ENCODE data around the gene CPNE1.

DNA sequence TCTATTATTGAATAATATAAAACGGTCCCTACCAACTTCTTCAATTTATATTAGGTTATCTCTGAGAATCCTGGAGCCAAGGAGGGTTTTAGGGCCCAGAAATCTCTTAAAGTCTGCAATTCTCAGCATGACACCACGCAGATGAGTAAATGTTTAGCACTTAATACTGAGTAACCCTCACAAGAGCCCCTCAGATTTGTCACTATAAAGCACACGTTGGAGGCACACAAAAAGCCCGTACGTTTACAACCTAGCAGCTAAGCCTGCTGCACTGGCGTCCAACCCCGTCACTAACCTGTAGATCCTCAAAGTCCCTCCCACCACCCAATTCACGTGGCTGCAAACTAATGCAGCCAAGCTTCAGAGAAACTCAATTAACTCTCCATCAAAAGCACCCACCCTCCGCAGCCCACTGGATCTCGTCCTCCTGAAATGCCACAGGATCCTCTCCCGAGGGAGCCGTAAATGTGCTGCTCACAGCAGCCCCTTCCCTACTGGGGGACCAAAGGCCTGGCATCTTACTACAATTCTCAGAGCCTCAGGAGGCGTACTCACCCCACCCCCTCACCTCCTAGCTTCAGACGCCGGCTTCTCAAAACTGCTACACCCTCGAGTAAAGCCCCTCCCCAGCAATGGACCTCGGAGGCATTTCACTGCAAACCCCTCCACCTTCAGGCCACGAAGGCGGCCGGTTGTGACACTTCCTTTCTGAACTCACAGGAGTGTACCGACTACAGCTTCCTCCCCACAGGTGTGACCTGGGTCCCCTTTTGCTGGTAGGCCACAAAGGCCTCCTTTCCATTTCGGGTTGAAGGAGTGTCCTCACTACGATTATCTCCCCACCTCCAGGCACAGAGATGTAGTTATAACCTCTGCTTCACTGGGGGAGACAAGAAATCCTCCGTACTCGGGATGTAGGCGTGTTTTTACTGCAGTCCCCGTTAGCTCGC lies 909 bp downstream of the CPNE1 start:
- TF ChIP-seq EZH2 (IDR thresholded peaks at IDR 0.05; ENCODE audit: low read length, missing control alignments) = no peak
- TF ChIP-seq, protein P1, sequence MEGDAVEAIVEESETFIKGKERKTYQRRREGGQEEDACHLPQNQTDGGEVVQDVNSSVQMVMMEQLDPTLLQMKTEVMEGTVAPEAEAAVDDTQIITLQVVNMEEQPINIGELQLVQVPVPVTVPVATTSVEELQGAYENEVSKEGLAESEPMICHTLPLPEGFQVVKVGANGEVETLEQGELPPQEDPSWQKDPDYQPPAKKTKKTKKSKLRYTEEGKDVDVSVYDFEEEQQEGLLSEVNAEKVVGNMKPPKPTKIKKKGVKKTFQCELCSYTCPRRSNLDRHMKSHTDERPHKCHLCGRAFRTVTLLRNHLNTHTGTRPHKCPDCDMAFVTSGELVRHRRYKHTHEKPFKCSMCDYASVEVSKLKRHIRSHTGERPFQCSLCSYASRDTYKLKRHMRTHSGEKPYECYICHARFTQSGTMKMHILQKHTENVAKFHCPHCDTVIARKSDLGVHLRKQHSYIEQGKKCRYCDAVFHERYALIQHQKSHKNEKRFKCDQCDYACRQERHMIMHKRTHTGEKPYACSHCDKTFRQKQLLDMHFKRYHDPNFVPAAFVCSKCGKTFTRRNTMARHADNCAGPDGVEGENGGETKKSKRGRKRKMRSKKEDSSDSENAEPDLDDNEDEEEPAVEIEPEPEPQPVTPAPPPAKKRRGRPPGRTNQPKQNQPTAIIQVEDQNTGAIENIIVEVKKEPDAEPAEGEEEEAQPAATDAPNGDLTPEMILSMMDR (conservative IDR thresholded peaks at IDR 0.05 in 1 of 2, IDR thresholded peaks at IDR 0.05 in 1 of 2; ENCODE audit: low read depth in 1 of 2, low read length in 2 of 2) = no peak

Measured in fibroblast of lung (primary cell).